Measurements from ENCODE around the gene ANGPTL8.

DNA sequence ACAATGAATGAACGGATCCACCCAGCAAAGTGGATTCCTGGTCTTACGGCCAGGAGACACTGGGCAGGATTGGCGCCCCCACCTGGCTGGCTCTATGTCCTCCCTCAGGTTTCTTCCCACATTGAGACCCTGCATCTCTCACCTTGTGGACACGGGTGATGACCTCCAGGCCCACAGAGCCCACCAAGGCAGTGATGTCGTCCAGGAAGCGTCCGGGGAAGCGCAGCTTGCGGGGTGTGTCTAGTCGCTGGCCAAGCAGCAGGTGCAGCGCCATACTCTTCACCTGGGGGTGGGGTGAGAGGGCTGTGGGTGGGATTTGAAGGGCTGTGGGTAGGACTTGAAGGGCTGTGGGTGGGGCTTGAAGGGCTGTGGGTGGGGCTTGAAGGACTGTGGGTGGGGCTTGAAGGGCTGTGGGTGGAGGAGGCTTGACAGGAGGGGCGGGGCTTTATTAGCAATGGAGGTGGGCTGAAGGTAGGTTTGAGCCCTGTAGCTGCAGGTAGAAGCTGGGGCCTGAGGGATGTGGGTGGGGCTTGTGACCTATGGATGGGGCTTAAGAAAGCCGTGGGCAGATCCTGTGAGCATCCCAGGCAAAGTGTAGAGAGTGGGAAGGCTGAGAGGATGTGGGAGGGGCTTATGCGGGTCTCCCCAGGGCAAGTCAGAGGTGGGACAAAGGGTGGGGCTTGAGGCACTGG, 12.1 kb upstream of the ANGPTL8 start:
- TF ChIP-seq, protein P1, sequence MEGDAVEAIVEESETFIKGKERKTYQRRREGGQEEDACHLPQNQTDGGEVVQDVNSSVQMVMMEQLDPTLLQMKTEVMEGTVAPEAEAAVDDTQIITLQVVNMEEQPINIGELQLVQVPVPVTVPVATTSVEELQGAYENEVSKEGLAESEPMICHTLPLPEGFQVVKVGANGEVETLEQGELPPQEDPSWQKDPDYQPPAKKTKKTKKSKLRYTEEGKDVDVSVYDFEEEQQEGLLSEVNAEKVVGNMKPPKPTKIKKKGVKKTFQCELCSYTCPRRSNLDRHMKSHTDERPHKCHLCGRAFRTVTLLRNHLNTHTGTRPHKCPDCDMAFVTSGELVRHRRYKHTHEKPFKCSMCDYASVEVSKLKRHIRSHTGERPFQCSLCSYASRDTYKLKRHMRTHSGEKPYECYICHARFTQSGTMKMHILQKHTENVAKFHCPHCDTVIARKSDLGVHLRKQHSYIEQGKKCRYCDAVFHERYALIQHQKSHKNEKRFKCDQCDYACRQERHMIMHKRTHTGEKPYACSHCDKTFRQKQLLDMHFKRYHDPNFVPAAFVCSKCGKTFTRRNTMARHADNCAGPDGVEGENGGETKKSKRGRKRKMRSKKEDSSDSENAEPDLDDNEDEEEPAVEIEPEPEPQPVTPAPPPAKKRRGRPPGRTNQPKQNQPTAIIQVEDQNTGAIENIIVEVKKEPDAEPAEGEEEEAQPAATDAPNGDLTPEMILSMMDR (IDR thresholded peaks at IDR 0.05; ENCODE audit: low read depth, low read length, missing input control), result no peak
- TF ChIP-seq FOXA1 (IDR thresholded peaks at IDR 0.05) (no peak), GABPA (IDR thresholded peaks at IDR 0.05 in 1 of 2, conservative IDR thresholded peaks at IDR 0.05 in 1 of 2) (no peak), ATF3 (IDR thresholded peaks at IDR 0.05) (no peak), YY1 (IDR thresholded peaks at IDR 0.05) (no peak), MAX (IDR thresholded peaks at IDR 0.05) (no peak), SP1 (IDR thresholded peaks at IDR 0.05) (no peak), EGR1 (IDR thresholded peaks at IDR 0.05; ENCODE audit: low read depth in 2 of 2) (no peak)
